ENCODE results near the gene ZBTB12.
"Not testable (repeated sequence)": the region's sequence is repeated elsewhere in the genome, so short reads cannot be mapped to it uniquely, and the experiment has no call there.

The ZBTB12 gene

DNA sequence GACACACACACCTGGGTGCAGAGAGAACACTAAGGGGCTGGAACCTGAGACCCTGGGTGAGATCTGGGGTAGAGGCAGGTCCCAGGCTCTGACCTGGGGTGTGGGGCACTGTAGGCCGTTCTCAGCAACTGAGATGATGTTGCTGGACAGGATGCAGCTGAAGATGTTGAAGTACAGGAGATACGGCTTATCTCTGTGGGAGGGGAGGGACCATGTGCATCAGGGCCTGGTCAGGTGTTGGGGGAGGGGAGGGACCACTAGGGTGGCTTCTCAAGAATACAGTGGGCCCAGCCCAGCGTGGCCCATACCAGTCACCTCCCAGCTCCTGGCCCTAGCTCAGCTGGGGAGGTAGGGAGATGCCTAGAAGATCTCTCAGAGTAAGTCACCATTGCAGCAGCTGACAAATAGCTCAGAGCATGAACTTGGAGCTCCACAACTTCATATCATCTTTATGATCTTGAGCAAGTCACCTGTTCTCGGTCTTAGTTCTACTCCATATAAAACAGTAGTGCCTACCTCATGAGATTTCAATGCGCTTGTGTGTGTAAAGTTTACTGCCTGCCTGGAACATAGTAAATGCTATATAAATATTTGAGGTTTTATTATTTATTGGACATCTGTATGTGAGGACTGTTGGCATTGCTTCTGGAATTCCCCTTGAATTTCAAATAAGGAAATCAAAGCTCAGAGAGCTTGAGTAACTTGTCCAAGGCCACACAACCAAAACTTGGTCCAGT is 26.9 kb downstream of the ZBTB12 start:
- DNase-seq, result no peak

DNA sequence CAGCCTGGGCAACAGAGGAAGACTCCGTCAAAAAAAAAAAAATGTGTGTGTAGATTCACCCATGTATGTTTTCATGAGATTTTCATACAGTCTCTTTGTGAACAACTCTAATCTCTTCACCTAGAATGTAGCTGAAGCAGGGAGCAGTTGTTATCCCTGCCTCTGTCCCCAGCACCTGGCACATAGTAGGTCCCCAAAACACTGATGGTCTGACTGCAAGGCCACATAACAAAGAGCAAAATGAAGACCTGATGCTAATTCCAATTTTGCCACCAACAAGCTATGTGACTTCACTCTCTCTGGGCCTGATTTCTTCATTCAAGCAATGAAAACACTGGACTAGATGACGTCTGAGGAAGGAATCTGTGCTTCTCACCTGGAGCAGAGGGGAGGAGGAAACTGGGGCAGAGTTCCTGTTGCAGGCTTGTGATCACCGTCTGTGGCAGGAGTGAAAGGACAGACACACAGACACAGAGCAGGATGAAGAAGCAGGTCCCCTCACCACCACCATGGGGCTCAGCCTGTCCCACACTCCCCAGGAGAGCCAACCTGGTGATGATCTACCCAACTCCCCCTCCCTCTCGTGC is 27.7 kb downstream of the ZBTB12 start:
- no peak for DNase-seq

DNA sequence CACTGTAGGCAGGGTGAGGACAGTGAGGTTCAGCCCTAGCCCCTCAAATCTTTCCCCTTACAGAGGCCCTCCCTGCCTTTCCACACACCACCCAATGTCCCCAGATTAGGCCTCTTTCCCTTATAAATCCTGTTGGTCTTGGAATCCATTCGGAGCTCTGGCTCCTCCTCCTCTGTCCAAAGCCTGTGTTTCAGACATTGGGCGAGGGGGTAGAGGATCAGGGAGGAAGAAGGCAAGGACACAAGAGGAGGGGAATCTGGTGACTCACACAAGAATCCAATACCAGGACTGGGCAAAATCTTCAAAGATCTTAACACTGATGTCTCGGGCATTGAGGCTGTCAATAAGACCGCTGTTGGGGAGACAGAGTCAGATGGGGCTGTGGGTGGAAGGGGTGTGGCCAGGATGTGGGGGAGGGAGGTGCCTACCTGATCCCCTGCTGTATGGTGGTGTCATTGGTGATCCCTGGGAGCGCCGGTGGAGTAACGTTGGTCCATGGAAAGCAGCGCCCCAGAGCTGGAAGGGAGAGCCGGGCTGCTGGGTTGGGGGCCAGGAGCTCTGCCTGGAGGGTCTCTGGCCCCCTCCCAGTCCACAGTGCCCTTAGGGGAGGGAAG is 30.7 kb downstream of the ZBTB12 start:
- DNase-seq, result no peak

DNA sequence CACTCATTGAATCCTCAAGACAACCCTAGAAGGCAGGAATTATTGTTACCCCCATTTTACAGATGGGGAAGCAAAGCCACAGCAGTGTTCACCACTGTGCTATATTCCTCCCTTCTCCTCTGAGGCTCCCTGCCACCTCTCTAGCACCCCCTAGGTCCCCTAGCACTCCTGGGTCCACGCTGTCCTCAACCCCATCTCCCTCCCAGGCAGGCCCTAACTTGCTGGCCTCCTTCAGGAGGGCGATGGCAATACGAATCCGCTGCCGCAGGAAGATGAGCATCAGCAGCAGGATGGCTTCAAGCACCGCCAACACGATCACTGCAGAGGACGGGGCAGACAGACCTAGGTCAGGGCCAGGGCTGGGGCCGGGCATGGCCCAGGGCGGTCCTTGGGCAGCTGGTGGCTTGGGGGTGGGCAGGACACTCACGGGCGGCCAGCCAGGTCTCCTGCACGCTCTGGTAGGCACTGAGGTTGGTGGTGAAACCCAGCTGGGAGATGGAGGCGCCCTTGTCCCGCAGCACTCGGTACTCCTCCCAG is 31.4 kb downstream of the ZBTB12 start:
- no peak for DNase-seq

DNA sequence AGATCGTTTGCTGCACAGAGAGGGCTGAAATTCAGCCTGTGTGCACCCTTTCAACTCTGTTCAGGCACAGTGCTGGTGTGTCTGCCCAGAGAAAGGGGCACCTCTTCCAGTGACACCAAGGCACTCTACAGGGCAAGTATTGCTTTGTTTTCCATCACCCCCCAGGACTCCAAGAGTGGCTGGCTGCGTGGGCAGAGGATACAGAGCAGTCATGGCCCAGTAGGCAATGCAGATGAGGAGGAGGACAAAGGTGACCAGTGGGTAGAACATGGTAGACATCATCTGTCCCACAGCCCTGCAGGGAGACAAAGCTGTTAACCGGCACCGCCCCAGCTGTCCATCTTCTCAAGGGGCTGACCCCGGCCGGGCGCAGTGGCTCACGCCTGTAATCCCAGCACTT is 32.5 kb downstream of the ZBTB12 start:
- no peak for DNase-seq

DNA sequence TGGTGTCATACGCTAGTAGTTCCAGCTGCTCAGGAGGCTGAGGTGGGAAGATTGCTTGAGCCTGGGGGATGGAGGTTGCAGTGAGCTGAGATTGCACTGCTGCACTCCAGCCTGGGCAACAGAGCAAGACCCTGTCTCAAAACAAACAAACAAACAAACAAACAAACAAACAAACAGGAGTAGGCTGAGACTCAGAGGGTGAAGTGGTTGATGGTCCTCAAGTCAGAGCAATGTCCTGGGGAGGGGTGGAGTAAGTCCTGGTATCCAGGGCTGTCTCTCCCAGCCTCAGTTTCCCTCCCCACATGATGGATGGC is 33.3 kb downstream of the ZBTB12 start:
- DNase-seq, result not testable (repeated sequence)

DNA sequence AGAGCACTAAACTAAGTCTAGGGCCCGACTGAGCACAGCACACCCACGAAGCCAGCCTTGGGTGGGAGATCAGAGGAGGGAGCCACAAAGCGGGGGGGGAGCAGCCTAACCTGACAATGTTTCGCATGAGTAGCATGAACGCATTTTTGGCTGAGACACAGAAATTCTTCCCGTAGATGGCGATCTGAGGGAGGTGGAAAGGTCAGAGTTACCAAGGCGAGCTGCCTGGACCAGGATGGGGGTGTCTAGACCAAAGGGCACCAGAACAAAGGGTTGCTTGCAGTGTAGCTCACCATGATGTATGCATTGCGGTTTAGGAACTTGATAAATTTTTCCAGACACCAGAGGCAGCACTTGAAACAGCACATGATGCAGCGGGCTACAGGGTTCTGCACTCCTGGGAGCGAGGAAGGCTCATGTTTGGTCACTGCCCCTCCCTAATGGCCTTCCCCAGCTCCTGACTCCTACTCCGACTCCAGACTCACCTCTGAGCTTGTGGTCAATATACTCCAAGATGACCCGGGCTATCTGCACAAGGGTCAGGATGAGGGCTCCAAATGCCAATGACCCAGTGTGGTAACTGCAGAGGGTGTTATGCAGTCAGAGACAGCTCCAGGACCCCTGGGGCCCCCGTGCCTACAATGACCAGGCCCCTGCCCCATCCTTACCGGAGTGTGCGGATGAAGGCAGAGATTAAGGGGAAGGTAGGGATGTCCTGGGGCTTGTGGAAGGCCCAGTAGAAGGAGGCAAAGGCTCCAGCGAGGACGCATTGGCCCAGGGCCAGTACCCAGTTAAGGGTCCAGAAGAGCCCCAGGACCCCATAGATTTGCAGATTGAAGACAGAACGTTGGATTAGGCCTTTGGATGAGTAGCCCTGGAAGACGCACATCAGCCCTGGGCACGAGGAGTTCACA is 36.4 kb downstream of the ZBTB12 start:
- DNase-seq, result no peak

DNA sequence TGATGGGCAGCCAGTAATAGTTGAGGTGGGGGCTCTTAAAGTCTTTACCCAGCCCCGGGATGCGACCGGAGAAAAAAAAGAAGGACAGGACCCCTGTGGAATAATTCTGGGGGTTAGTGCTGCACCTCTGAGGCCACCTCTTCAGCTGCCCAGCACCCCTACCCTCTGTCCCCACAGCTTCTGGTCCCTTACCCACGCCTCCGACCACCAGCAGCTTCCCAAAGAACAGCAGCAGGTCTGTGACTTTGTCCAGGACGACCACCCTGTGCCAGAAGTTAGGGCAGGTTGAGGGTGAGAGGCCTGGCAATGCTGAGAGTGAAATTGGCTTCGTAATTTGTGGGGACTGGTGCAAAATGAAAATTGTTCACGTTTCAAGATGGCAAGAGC is 37.1 kb downstream of the ZBTB12 start:
- no peak for DNase-seq

DNA sequence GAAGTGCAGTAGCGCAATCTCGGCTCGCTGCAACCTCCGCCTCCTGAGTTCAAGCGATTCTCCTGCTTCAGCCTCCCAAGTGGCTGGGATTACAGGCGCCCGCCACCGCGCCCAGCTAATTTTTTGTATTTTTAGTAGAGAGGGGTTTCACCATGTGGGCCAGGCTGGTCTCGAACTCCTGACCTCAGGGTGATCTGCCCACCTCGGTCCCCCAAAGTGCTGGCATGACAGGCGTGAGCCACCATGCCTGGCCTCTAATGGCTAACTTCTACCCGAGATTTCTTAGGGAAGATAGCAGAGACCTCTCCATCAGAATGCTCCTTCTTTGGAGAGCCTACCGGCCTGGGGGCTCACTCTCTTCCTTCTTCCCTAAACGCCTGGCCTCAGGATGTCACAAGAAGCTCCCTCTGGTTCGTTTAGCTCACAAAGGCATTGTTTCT is 37.7 kb downstream of the ZBTB12 start:
- not testable (repeated sequence) for DNase-seq

DNA sequence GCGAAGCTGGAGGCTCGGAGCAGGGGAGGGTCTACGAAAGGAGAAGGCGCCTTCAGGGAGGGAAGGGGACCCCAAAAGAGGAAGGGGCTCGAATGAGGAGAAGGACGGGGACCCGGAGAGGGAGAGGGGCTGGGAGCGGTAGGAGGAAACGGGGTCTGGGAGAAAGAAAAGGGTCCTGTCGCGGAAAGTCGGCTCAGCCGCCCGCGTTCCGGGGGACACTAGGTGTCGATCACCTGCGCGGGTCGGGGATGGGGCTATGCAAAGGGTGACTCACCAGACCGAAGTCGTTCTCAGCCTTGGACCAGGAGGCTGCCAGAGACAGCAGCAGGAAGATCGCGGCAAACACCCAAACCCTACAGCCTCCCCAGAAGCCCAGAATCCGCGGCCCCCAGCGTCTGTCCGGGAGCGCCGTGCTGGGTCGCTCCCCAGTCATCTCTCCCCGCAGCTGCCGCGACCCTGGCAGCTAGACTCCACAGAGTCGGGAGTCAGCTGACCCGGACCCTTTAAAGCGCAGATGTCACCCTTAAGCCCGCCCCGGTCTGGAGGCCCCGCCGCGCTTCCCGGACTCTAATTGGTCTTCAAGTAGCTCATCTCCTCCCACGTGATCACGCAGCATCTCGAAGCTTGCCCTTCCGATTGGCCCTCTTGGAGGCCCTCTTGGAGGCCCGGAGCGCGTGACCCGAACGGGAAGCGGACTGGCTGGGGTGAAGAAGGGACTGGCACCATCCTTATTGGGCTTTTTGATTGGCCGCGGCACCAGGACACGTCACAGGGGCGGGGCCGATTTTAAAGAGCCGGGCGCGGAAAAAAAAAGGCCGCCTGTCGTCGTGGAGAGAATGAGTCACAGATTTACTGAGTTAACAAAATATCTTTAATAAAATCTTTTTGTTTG is 39.3 kb downstream of the ZBTB12 start, which contains the start of gene NEU1:
TSS of gene NEU1 (minus strand) at position 478 of the 892 bp plus-strand sequence. CDS start at position 433, 45 bp downstream.
- peak; percentile 97 for DNase-seq

DNA sequence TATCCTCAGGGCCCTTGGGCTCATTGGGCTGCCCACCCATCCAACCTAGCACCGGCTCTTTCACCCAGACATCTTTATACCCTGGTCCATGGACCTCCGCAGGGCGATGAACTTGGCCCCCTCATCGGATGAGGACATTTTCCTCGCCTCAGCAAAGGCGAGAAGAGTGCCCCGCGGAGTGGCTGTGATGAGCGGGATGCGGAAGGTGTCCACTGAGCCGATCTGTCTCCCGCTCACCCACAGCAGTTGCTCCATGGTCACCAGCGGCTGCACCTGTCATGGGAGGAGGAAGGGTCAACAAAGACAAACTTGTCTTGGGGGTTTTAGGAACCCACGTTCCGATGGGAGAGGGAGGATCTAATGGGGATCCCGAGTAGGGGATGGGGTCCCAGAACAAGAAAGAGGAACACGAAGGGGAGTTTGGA is 40.0 kb downstream of the ZBTB12 start:
- DNase-seq, result no peak

DNA sequence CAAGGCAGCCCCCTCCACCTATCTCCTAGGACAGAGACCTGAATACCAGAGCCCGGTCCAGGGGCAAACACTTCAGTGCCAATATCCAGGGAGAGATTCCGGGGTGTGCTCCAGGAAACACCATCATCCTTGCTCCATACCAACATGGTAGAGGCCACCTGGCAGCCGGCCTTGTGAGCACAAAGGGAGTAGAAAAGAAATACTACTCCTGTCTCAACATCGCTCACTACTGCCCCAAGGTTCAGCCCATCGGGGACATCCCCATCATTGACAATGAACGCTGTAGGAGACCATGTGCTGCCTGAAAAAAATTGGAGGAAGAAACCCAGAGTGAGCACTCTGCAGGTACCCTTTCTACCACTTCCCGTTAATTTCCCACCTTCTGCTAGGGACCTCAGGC is 40.7 kb downstream of the ZBTB12 start:
- no peak for DNase-seq

DNA sequence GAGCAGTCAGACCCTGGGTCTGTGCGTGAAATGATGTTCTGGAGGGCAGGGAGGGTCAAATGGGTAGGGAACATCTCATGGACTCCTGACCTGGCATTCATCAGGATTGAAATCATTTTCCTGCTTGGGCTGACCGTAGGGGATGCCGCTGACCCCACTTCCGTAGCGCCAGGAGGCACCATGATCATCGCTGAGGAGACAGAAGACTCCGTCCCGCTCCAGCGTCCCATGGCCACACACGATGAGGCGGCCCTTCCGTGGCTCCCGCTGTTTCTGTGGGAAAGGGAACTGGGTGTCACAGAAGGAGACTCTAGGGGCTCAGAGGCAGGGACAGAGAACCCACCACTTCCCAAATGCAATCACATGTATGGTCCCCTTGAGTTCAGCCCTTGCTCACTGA is 41.5 kb downstream of the ZBTB12 start:
- DNase-seq, result no peak

DNA sequence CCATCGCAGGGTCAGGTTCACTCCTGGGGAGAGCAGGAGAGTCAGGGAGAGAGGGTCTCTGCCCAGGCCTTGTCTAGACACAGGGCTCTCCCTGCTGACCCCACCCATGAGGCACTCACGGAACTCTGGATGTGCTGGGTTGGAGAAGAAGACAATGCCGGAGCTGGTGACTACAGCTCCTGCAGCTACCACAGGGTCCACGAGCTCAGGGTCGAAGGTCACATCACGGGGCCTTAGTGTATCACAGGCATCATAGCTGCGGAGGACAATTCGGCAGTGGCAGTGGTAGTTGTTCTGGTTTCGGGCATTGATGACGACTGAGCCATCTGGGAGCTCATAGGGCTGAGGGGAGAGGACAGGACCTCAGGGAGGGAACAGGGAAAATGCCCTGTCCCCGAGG is 42.0 kb downstream of the ZBTB12 start:
- no peak for DNase-seq

DNA sequence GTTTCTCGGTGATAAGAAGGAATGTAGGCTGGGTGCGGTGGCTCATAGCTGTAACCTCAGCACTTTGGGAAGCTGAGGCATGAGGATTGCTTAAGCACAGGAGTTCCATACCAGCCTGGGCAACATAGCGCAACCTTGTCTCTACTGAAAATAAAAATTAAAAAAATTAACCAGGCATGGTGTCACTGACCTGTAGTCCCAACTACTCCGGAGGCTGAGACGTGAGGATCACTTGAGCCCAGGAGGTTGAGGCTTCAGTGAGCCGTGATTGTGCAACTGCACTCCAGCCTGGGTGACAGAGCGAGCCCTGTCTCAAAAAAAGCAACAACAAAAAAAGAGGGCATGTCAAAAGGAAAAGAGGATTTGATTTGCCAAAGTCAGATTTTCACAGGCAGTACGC is 43.2 kb downstream of the ZBTB12 start:
- DNase-seq, result no peak

DNA sequence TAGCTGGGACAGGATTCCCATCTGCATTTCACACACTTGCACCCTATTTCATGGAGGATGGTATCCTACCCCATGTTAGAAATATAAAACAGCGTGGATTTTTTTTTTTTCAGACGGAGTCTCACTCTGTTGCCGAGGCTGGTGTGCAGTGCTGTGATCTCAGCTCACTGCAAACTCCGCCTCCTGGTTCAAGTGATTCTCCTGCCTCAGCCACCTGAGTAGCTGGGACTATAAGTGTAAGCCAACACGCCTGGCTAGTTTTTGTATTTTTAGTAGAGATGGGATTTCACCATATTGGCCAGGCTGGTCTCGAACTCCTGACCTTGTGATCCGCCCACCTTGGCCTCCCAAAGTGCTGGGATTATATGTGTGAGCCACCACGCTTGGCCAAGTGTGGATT is 44.1 kb downstream of the ZBTB12 start:
- DNase-seq, result not testable (repeated sequence)

DNA sequence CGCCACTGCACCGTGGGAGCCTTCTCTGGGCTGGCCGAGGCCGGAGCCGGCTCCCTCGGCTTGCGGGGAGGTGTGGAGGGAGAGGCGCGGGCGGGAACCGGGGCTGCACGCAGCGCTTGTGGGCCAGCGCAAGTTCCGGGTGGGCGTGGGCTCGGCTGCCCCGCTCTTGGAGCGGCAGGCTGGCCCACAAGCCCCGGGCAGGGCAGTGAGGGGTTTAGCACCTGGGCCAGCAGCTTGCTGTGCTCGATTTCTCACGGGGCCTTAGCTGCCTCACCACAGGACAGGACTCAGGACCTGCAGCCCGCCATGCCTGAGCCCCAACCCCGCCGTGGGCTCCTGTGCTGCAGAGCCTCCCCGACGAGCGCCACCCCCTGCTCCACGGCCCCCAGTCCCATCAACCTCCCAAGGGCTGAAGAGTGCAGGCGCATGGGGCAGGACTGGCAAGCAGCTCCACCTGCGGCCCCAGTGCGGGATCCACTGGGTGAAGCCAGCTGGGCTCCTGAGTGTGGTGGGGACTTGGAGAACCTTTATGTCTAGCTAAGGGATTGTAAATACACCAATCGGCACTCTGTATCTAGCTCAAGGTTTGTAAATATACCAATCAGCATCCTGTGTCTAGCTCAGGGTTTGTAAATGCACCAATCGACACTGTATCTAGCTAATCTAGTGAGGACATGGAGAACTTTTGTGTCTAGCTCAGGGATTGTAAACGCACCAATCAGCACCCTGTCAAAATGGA is 49.7 kb downstream of the ZBTB12 start:
- not testable (repeated sequence) for DNase-seq

DNA sequence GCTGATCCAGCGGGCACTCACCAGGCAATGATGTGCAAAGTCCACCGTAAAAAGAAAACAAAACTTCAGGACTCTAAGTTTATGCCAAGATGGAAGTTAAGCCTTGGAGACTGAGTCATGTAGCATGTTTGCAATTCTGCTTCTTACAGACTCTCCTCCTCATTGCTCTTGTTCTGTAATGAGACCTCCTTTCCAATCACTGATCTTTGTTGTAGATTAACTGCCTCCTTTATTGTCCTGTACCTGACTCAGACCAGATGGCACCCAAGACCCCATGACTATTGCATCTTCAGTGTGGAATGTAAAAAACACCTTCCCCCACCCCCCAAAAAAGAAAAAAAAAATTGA is 50.4 kb downstream of the ZBTB12 start:
- no peak for DNase-seq

DNA sequence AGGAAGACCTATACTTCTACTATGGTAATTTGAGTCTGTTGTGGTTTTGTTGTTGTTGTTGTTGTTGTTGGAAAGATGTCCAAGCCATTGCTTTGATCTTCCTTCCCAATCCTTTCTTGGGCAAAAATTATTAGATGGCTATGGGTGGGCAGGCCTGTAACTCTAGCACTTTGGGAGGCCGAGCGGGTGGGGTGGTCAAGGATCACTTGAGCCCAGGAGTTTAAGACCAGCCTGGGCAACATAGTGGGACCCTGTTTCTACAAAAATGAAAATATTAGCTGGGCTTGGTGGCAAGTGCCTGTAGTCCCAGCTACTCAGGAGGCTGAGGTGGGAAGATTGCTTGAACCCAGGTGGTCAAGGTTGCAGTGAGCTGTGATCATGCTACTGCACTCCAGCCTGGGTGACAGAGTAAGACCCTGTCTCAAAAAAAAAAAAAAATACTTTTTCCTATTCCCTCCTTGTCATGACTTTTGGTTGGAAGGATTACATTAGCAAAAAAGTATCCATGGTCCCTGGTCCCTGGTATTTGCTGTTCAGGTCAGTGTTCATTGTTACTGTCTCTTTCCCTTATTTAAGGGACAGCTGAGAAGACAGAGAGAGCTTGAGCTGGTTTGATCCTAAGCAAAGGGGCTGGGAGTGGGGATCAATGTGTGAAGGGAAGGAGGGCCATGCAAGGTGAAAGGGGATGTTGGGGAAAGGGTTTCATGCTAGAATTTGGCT is 51.0 kb downstream of the ZBTB12 start:
- DNase-seq, result no peak

Data from NCI-H524 treated with DMSO at 0.1 percent for 48 hours (cell line).